Measurements from ENCODE around the gene FN1. TPM values are rescaled to one million over a fixed set of nuclear protein-coding genes. Genes with fewer than 3 reads are reported as not detected.

The FN1 gene
- total RNA-seq, 2 experiments from 2014 or later = 0.08 to 0.19 TPM

- CTCF ChIA-PET = no interaction called here
- POLR2A ChIA-PET = no interaction called here
Observed at GRCh38 chr2:215313255-215313613, 122.6 kb downstream of the FN1 start.

GRCh38 chr2:215311625-215312396 is 124.1 kb downstream of the FN1 start, which contains the start of gene ATIC:
Gene ATIC, plus strand, starts transcription at chr2:215312059. Its CDS starts 84 bp downstream, at chr2:215312143.
- CTCF ChIA-PET = interaction anchor here (0.7 to 1.0 kb wide), 2 partner anchors 14 to 83 kb away, joined by 3 read pairs; no protein-coding TSS in a partner anchor
- POLR2A ChIA-PET = interaction anchor here (0.6 to 0.7 kb wide), 4 partner anchors 42 to 707 kb away, joined by 3 to 5 read pairs (median 4); partner anchors contain the start of gene BARD1

GRCh38 chr2:215311259-215311624 is 124.6 kb downstream of the FN1 start:
- CTCF ChIA-PET = interaction anchor here (0.7 to 1.2 kb wide), 3 partner anchors 15 to 84 kb away, joined by 3 read pairs; no protein-coding TSS in a partner anchor
- POLR2A ChIA-PET = interaction anchor here (0.6 to 0.7 kb wide), 3 partner anchors 42 to 708 kb away, joined by 3 to 5 read pairs (median 4); no protein-coding TSS in a partner anchor

Other genes with a start within 250 kb of the FN1 start
- gene ATIC, start 124.0 kb downstream of the FN1 start, total RNA-seq = 100 to 1,000 TPM; 318 to 319 TPM